Measurements from ENCODE around the gene RFX8. TPM values are rescaled to one million over a fixed set of nuclear protein-coding genes. Genes with fewer than 3 reads are reported as not detected.

Gene RFX8
- total RNA-seq, 2 experiments from 2014 or later, result 0.90 to 1.0 TPM

GRCh38 chr2:101401906-101402305, 73.0 kb downstream of the RFX8 start:
- no peak for DNase-seq
- Mint-ChIP-seq H3K4me3 (no peak overlapping the region), H3K27me3 (peaks cover 14% of the 10 kb centered on the region), H3K4me1 (ENCODE audit: low read depth) (peaks cover 3% of the 10 kb centered on the region), H3K36me3 (no peaks in the 10 kb centered on the region), H3K27ac (no peak overlapping the region), H3K9me3 (no peaks in the 10 kb centered on the region)
- ChIA-PET CTCF (interaction anchor here (1.1 kb wide), 1 partner anchor 14 kb away, joined by 4 read pairs; no protein-coding TSS in a partner anchor), POLR2A (no interaction called here)
- intact Hi-C loops (cut with micrococcal nuclease), result no loop called here

DNA sequence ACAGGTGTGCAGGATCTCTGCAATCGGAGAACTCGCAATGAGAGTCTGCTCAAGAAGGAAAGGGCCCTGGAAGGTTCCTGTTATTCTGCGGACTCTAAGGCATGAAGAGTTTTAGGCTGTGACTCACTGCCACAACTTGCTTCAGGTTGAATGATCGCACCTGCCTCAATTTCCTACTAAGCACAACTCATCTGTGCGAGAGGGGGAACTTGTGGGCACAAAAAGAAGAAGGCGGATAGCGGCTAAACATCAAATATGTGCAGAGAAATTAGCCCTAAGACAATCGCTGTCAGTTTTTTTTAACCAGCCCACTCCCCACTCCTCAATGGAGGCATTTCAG, 73.6 kb downstream of the RFX8 start:
- intact Hi-C loops (cut with micrococcal nuclease), result no loop called here
- no peaks in the 10 kb centered on the region for H3K9me3 Mint-ChIP-seq
- no peak overlapping the region for H3K27ac Mint-ChIP-seq
- no peak for DNase-seq
- no peaks in the 10 kb centered on the region for H3K36me3 Mint-ChIP-seq
- H3K4me3 Mint-ChIP-seq, result no peak overlapping the region
- H3K27me3 Mint-ChIP-seq, result peaks cover 15% of the 10 kb centered on the region
- ChIA-PET CTCF (interaction anchor here (1.1 kb wide), 1 partner anchor 59 kb away, joined by 4 read pairs; no protein-coding TSS in a partner anchor), POLR2A (no interaction called here)
- peaks cover 4% of the 10 kb centered on the region for H3K4me1 Mint-ChIP-seq (ENCODE audit: low read depth)

GRCh38 chr2:101400506-101401325, 74.2 kb downstream of the RFX8 start:
- CTCF ChIA-PET, result interaction anchor here (1.0 to 1.1 kb wide), 2 partner anchors 13 to 59 kb away, joined by 3 to 4 read pairs; partner anchors contain the start of gene CREG2

DNA sequence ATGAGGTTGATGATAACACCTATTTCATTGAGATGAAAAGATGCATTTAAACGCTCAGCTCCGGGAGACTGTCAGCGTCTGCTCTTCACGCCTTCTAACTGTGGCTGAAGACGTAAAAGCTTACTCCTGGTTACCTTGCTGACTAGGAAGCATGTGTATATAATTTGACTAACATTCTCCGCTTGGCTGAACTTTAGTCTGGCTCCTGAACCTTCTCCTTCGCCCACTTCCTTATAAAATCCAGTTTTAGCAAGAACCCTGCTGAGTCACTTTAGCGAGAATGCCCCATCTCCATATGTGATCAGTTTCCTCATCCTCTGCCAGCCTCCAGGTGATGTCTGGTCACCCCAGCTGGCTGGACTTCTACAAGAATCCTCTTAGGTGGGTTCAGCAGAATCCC, 74.9 kb downstream of the RFX8 start:
- POLR2A ChIA-PET, result no interaction called here
- intact Hi-C loops (cut with micrococcal nuclease), result no loop called here

More at GRCh38 chr2:101400506-101401325, 74.2 kb downstream of the RFX8 start:
- Mint-ChIP-seq H3K27me3 (peaks cover 16% of the 10 kb centered on the region), H3K9me3 (no peaks in the 10 kb centered on the region), H3K36me3 (no peaks in the 10 kb centered on the region), H3K4me1 (ENCODE audit: low read depth) (peaks cover 9% of the 10 kb centered on the region), H3K4me3 (no peak overlapping the region), H3K27ac (no peak overlapping the region)
- no peak for DNase-seq
- intact Hi-C loops (cut with micrococcal nuclease), result no loop called here
- POLR2A ChIA-PET, result no interaction called here

GRCh38 chr2:101399021-101399799, 75.7 kb downstream of the RFX8 start:
- H3K27ac Mint-ChIP-seq, result no peak overlapping the region
- H3K36me3 Mint-ChIP-seq, result no peaks in the 10 kb centered on the region
- ChIA-PET POLR2A (no interaction called here), CTCF (interaction anchor here (1.0 to 1.9 kb wide), 4 partner anchors 12 to 57 kb away, joined by 3 to 7 read pairs (median 6); partner anchors contain the start of gene CREG2)
- no peak for DNase-seq
- intact Hi-C loops (cut with micrococcal nuclease), result no loop called here
- no peak overlapping the region for H3K4me3 Mint-ChIP-seq
- no peaks in the 10 kb centered on the region for H3K9me3 Mint-ChIP-seq
- H3K27me3 Mint-ChIP-seq, result peaks cover 16% of the 10 kb centered on the region
- H3K4me1 Mint-ChIP-seq (ENCODE audit: low read depth), result peaks cover 10% of the 10 kb centered on the region

More for the DNA sequence above, 74.9 kb downstream of the RFX8 start:
- Mint-ChIP-seq H3K4me1 (ENCODE audit: low read depth) (peaks cover 10% of the 10 kb centered on the region), H3K9me3 (no peaks in the 10 kb centered on the region), H3K27me3 (peaks cover 16% of the 10 kb centered on the region), H3K27ac (no peak overlapping the region), H3K36me3 (no peaks in the 10 kb centered on the region), H3K4me3 (no peak overlapping the region)
- CTCF ChIA-PET, result interaction anchor here (1.0 kb wide), 2 partner anchors 12 to 19 kb away, joined by 3 read pairs; partner anchors contain the start of gene CREG2
- no peak for DNase-seq

GRCh38 chr2:101398116-101398821, 76.6 kb downstream of the RFX8 start:
- DNase-seq, result no peak
- H3K4me1 Mint-ChIP-seq (ENCODE audit: low read depth), result peaks cover 10% of the 10 kb centered on the region
- POLR2A ChIA-PET, result no interaction called here
- CTCF ChIA-PET, result interaction anchor here (0.9 to 1.9 kb wide), 3 partner anchors 11 to 56 kb away, joined by 4 to 7 read pairs (median 6); partner anchors contain the start of gene CREG2
- no peak overlapping the region for H3K27ac Mint-ChIP-seq
- H3K4me3 Mint-ChIP-seq, result no peak overlapping the region
- intact Hi-C loops (cut with micrococcal nuclease), result no loop called here
- no peaks in the 10 kb centered on the region for H3K36me3 Mint-ChIP-seq
- no peaks in the 10 kb centered on the region for H3K9me3 Mint-ChIP-seq
- H3K27me3 Mint-ChIP-seq, result peaks cover 16% of the 10 kb centered on the region

- Mint-ChIP-seq H3K27me3 (peaks cover 12% of the 10 kb centered on the region), H3K9me3 (no peaks in the 10 kb centered on the region), H3K4me1 (ENCODE audit: low read depth) (peaks cover 10% of the 10 kb centered on the region), H3K36me3 (no peaks in the 10 kb centered on the region), H3K4me3 (no peak overlapping the region), H3K27ac (no peak overlapping the region)
- ChIA-PET POLR2A (no interaction called here), CTCF (interaction anchor here (0.6 kb wide), 1 partner anchor 9 kb away, joined by 4 read pairs; the partner anchor contains the start of gene CREG2)
- DNase-seq, result no peak
- intact Hi-C loops (cut with micrococcal nuclease), result no loop called here
These were observed 78.6 kb downstream of the RFX8 start for GRCh38 chr2:101396316-101396717.

GRCh38 chr2:101395545-101396315, 79.2 kb downstream of the RFX8 start:
- Mint-ChIP-seq H3K36me3 (no peaks in the 10 kb centered on the region), H3K4me1 (ENCODE audit: low read depth) (peaks cover 10% of the 10 kb centered on the region), H3K27ac (no peak overlapping the region), H3K4me3 (no peak overlapping the region), H3K27me3 (peaks cover 12% of the 10 kb centered on the region), H3K9me3 (no peaks in the 10 kb centered on the region)
- intact Hi-C loops (cut with micrococcal nuclease), result no loop called here
- peak; percentile 16 for DNase-seq
- ChIA-PET CTCF (interaction anchor here (0.5 to 0.8 kb wide), 3 partner anchors 9 to 495 kb away, joined by 4 read pairs; partner anchors contain the start of gene CREG2), POLR2A (no interaction called here)

- intact Hi-C loops (cut with micrococcal nuclease), result loop anchor here (10.0 kb wide), 1 partner anchor 143 kb away; no protein-coding TSS in a partner anchor
- no peaks in the 10 kb centered on the region for H3K9me3 Mint-ChIP-seq
- CTCF ChIA-PET, result interaction anchor here (0.6 to 5.7 kb wide), 14 partner anchors 10 to 779 kb away, joined by 3 to 58 read pairs (median 5); no protein-coding TSS in a partner anchor
- H3K36me3 Mint-ChIP-seq, result no peaks in the 10 kb centered on the region
- H3K4me3 Mint-ChIP-seq, result no peak overlapping the region
- POLR2A ChIA-PET, result no interaction called here
- H3K4me1 Mint-ChIP-seq (ENCODE audit: low read depth), result peaks cover 11% of the 10 kb centered on the region
- no peak for DNase-seq
- H3K27me3 Mint-ChIP-seq, result peaks cover 29% of the 10 kb centered on the region
- H3K27ac Mint-ChIP-seq, result no peak overlapping the region
These were observed 86.7 kb downstream of the RFX8 start for GRCh38 chr2:101388232-101388631.

DNA sequence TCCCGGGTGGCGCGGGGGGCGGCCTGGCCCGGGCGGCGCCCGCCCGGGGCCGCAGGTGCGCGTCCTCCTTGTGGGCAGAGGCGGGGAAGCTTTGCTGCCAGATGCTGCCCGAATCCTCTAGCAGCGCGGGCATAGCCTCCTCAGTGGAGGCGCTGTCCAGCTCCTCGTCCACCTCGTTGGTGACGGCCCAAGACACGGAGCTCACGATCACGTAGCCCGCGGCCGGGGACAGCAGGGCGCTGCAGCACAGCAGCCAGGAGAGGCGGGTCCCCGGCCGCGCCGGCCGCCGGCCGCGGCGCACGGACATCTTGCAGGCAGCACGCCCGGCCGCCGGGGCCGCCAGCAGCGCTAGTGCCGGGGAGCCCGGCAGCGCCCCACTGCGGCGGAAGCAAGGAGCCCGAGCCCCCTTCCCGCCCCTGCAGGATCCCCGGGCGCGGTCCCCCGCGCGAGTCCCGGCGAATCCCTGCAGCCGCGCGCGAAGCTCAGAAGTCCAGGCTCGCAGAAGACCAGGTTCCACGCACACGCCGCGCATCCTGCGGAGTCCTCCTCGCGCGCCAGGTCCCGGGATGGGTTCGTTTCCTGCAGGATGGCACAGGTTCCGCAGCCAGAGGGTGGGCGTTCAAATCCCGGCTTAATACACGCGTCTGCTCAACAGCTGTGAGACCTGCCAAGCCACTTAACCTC, 87.6 kb downstream of the RFX8 start, which contains the start of gene CREG2:
CREG2 (minus strand) TSS at position 353 of the 684 bp plus-strand sequence; CDS start at position 307, 46 bp downstream.
- intact Hi-C loops (cut with micrococcal nuclease), result loop anchor here (1.0 to 10.0 kb wide), 2 partner anchors 45 to 142 kb away; no protein-coding TSS in a partner anchor
- Mint-ChIP-seq H3K27me3 (peaks cover 32% of the 10 kb centered on the region), H3K4me1 (ENCODE audit: low read depth) (peaks cover 11% of the 10 kb centered on the region), H3K27ac (no peak within 1 kb of the TSS), H3K9me3 (no peaks in the 10 kb centered on the region), H3K4me3 (peak within 1 kb of the TSS; percentile 52), H3K36me3 (no peaks in the 10 kb centered on the region)
- peak; percentile 70 for DNase-seq
- ChIA-PET CTCF (interaction anchor here (0.7 to 5.7 kb wide), 24 partner anchors 8 to 464 kb away, joined by 3 to 58 read pairs (median 4); no protein-coding TSS in a partner anchor), POLR2A (no interaction called here)

All from activated CD4-positive, alpha-beta memory T cell treated with anti-CD3 and anti-CD28 coated beads for 36 hours (primary cell).